Measurements from ENCODE around the gene DHRSX. TPM values are rescaled to one million over a fixed set of nuclear protein-coding genes. Genes with fewer than 3 reads are reported as not detected.

DHRSX gene
- total RNA-seq, 4 donors from 2014 or later = 19.9 to 36.5 (median 24.2) TPM

- H3K27me3 ChIP-seq = no peaks in the 10 kb centered on the region
- no peak for DNase-seq
- H3K36me3 ChIP-seq = peaks cover 27 to 31% of the 10 kb centered on the region in 2 donors
- H3K4me1 ChIP-seq = peaks cover 11 to 14% of the 10 kb centered on the region in 2 donors
- H3K9me3 ChIP-seq = no peaks in the 10 kb centered on the region
- intact Hi-C loops (cut with DNase I) = no loop called here
- H3K4me3 ChIP-seq (replicated peaks in 1 of 3) = no peak overlapping the region
- 96 to 98% methylated on average over 37 to 43 of the region's 65 CpGs for WGBS, 2 donors
- no peak for TF ChIP-seq CTCF (IDR thresholded peaks at IDR 0.05)
- TF ChIP-seq POLR2A (IDR thresholded peaks at IDR 0.05) = no peak
- no peak overlapping the region for H3K27ac ChIP-seq
Measured at GRCh38 chrX:2489446-2490445, 11.0 kb downstream of the DHRSX start.

- Histone ChIP-seq H3K27me3 (no peaks in the 10 kb centered on the region), H3K4me1 (peaks cover 11 to 14% of the 10 kb centered on the region in 2 donors), H3K9me3 (no peaks in the 10 kb centered on the region), H3K27ac (no peak overlapping the region), H3K4me3 (replicated peaks in 1 of 3) (no peak overlapping the region), H3K36me3 (peaks cover 27 to 31% of the 10 kb centered on the region in 2 donors)
- no peak for DNase-seq
- 97 to 98% methylated on average over 38 to 50 of the region's 50 CpGs for WGBS, 2 donors
- TF ChIP-seq CTCF (IDR thresholded peaks at IDR 0.05) = no peak
- TF ChIP-seq POLR2A (IDR thresholded peaks at IDR 0.05) = no peak
- intact Hi-C loops (cut with DNase I) = no loop called here
Measured at GRCh38 chrX:2488621-2489285, 12.0 kb downstream of the DHRSX start.

- H3K27ac ChIP-seq = no peak overlapping the region
- DNase-seq = no peak
- no peak overlapping the region for H3K4me3 ChIP-seq (replicated peaks in 1 of 3)
- intact Hi-C loops (cut with DNase I) = no loop called here
- no peaks in the 10 kb centered on the region for H3K9me3 ChIP-seq
- no peaks in the 10 kb centered on the region for H3K27me3 ChIP-seq
- TF ChIP-seq CTCF (IDR thresholded peaks at IDR 0.05) (no peak), POLR2A (IDR thresholded peaks at IDR 0.05) (no peak)
- WGBS, 2 donors = 94 to 96% methylated on average over 16 of the region's 16 CpGs
- peaks cover 13 to 14% of the 10 kb centered on the region in 2 donors for H3K4me1 ChIP-seq
- peaks cover 27 to 31% of the 10 kb centered on the region in 2 donors for H3K36me3 ChIP-seq
Measured at GRCh38 chrX:2487366-2487765, 13.4 kb downstream of the DHRSX start.

- 91 to 92% methylated on average over 29 of the region's 29 CpGs for WGBS, 2 donors
- Histone ChIP-seq H3K27ac (no peak overlapping the region), H3K4me3 (replicated peaks in 1 of 3) (no peak overlapping the region), H3K4me1 (peaks cover 5 to 6% of the 10 kb centered on the region in 2 donors), H3K27me3 (no peaks in the 10 kb centered on the region), H3K9me3 (no peaks in the 10 kb centered on the region), H3K36me3 (peaks cover 27 to 31% of the 10 kb centered on the region in 2 donors)
- DNase-seq = no peak
- intact Hi-C loops (cut with DNase I) = no loop called here
- no peak for TF ChIP-seq POLR2A (IDR thresholded peaks at IDR 0.05)
- TF ChIP-seq CTCF (IDR thresholded peaks at IDR 0.05) = no peak
Measured at GRCh38 chrX:2486476-2487133, 14.2 kb downstream of the DHRSX start.

Data from thyroid gland (tissue), 4 donors.